GM19395 (cell line): ENCODE results near the gene KTN1.

Source experiments
- ATAC-seq: cut with Tn5 transposase; IDR thresholded peaks from one replicate; pipeline ENCODE4 v1.9.1; 2021; ENCODE audit warnings: mild to moderate bottlenecking, moderate library complexity; ENCODE audit not compliant: unreplicated experiment

The KTN1 gene

GRCh38 chr14:55609681-55610080, 29.7 kb downstream of the KTN1 start:
- no peak for ATAC-seq

DNA sequence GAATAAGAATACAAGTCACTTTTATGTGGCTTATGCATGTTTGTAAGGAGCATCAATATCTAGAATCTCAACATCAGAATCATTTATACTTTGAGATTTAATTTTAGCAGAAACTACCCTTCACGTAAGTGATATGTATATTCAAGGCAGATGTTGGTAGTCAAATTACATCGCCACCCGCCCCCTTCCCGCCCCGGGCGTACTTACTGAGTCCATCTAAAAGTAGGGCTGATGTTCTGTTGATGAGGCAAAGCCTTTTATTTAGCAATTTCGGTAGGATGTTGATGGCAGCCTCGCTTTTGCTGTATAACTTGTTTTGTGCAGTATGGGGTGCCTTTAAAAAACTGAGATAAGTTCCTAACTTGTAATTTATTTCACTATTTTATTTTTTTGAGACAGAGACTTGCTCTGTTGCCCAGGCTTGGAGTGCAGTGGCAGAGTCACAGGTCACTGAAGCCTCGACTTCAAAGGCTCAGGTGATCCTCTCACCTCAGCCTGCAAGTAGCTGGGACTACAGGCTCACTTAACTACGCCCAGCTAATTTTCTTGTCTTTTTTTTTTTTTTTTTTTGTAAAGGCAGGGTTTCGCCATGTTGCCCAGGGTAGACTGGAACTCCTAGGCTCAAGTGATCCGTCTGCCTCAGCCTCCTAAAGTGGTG, 30.8 kb downstream of the KTN1 start:
- no peak for ATAC-seq

DNA sequence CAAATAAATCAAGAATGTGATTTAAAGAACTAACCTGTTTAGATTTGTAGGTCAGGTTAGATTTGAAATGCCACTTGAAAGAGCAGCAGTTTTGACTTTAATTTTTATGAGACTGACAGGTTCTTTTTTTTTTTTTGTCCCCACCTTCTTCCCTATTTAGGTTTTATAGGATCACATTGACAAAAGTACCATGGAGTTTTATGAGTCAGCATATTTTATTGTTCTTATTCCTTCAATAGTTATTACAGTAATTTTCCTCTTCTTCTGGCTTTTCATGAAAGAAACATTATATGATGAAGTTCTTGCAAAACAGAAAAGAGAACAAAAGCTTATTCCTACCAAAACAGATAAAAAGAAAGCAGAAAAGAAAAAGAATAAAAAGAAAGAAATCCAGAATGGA, 31.9 kb downstream of the KTN1 start:
- ATAC-seq: no peak

GRCh38 chr14:55614304-55614703, 34.3 kb downstream of the KTN1 start:
- no peak for ATAC-seq

GRCh38 chr14:55620277-55620676, 40.3 kb downstream of the KTN1 start:
- ATAC-seq: no peak

GRCh38 chr14:55620981-55621380, 41.0 kb downstream of the KTN1 start:
- no peak for ATAC-seq

DNA sequence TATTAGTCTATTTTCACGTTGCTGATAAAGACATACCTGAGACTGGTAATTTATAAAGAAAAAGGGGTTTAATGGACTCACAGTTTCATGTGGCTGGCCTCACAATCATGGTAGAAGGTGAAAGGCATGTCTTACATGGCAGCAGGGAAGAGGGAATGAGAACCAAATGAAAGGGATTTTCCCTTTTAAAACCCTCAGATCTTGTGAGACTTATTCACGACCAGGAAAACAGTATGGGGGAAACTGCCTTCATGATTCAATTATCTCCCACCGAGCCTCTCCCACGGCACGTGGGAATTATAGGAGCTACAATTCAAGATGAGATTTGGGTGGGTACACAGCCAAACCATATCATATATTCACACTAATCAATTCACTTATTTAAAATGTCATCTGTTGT, 41.4 kb downstream of the KTN1 start:
- ATAC-seq: no peak

DNA sequence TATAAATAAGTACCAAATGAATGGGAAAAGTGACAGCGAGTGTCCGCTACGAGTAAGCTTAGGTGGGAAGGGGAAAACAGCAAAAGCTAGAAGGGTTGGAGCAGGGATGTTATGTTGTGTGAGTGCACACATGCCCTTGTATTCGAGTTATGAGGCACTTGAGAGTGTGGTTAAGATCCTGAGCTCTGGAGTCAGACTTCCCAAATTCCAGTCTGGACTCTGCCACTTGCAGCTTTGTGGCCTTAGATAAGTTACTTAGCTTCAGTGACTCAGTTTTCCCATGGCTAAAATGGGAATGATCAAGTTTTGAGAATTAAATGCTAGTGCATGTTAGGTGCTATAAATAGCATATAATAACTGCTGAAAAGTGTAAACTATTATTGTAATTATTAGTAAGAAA, 44.9 kb downstream of the KTN1 start:
- no peak for ATAC-seq

DNA sequence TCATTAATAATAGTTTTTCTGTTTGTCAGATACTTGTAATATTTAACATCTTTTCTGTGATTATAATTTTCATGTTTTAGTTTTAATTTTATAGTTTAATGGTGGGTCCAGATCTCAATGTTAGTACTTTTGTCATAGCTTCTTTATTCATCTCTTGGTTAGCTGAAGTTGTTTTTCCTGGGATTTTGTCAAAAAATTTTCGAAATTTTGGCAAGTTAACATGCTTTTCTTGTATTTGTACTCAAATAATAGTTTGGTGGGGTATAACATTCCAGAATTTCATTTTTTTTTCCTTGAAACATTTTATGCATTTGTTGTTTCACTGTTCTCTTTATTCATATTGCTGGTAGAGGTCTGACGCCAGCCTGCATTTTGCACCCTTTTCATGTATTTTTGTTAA, 45.5 kb downstream of the KTN1 start:
- ATAC-seq: no peak

DNA sequence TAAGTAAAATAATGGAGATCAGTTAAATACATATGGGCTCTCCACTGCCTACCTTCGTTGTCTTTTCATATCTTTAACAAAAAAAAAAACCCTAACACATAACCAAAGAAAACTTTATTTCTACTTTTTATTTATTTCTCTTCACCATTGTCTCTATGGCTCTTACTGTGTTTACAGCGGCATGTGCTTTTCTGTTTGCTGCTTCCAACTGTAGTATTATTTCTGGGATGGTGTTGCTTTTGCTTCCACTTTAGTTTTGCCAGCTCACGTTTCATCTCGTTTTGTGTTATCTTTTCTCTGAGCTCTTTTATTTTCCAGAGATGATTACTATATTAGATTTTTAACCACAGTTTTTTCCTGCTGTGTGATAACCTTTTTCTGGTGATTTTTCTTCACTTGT, 46.1 kb downstream of the KTN1 start:
- ATAC-seq: no peak

DNA sequence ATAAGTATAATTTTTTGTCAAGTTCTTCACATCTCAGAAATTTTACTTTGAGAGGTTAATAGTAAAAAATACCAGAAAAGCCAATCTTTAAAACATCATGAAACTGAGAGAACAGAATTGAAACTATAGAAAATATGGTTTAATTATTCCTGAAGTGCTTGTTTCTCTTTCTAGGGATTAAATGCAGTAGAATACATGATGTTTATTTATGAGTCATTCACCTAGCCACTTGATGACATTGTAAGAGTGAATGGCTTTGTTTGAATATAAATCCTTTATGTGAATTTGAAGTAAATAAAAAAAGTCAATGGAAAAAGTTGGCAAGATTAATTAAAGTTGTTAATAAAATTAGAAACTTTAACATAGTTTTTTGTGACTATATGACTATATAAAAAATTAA, 48.4 kb downstream of the KTN1 start:
- no peak for ATAC-seq

GRCh38 chr14:55638665-55639064, 58.7 kb downstream of the KTN1 start:
- ATAC-seq: no peak

- ATAC-seq: no peak
These were observed 61.3 kb downstream of the KTN1 start for GRCh38 chr14:55641290-55641689.

GRCh38 chr14:55641954-55642353, 61.9 kb downstream of the KTN1 start:
- no peak for ATAC-seq

DNA sequence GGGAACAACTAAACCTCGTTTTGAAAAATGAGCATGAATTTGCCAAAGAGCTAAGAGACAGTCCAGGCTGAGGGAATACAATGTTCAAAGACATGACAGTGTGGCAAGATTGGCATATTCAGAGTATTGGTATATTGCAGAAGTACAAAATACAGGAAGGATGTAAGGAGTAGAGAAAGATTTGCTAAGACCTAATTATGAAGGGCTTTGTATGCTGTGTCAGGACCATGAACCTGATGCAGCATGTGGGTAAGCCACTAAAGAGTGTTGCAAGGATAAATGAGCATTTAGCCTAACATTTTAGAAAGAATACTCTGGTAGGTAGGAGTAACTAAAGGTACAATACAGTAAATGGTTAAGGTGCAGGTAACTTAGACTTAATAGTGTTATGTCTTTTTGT, 65.1 kb downstream of the KTN1 start:
- ATAC-seq: no peak

- ATAC-seq: no peak
These were observed 66.1 kb downstream of the KTN1 start for GRCh38 chr14:55645845-55646832.

- no peak for ATAC-seq
These were observed 71.0 kb downstream of the KTN1 start for GRCh38 chr14:55650992-55651391.

GRCh38 chr14:55654243-55654642, 74.2 kb downstream of the KTN1 start:
- ATAC-seq: no peak

- ATAC-seq: no peak
These were observed 81.0 kb downstream of the KTN1 start for GRCh38 chr14:55661029-55661428.

- no peak for ATAC-seq
These were observed 82.7 kb downstream of the KTN1 start for GRCh38 chr14:55662752-55663151.

DNA sequence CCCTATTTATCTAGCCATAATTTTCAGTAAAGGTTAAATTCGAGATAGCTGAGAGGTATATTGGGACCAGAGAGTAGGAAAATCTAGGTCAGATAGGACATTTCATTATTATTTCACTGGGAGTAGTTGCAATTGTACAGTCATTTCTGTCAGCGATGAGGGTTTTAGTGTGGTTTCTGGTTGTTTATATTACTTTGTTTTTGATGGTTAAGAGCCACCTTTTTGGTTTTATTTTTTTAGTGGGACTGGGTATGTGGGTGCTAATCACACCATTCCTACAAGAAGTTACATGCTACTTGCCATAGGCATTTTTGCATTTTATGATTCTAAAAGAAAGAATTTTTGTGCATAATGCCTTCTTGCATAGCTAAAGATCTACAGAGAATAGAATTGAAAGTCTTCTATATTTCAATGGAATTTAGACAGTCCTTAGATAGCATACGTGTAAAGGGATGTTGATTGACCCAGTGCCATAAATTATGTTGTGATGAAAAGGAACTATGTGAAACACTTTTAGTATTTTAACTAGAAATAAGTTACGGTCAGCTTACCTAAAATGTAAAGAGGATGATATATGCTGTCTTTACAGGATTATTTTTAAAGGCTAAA, 85.2 kb downstream of the KTN1 start:
- no peak for ATAC-seq

DNA sequence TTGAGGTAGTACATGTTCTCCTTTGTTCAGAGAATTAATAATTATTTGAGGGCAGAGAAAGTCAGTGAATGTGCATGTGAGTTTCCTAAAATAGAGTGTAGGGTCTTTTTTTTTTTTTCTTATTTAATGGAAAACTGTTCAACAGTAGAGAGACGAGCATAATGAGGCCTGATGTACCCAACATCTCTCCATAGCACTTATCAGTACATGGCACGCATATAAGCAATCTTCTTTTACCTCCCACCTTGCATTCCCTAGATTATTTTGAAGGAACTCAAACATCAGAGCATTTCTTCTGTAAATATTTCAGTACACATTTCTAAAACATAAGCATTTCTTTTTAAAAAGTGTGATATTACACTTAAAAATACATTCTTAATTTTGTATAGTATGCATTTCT, 87.8 kb downstream of the KTN1 start:
- ATAC-seq: no peak
